ENCODE data around the gene HIVEP3.

Gene HIVEP3

GRCh38 chr1:41645062-41645461, 273.7 kb downstream of the HIVEP3 start:
- H3K36me3 ChIP-seq (ENCODE audit: control insufficient read depth in 2 of 2, insufficient read depth in 1 of 2, low read length in 2 of 2) = no peaks in the 10 kb centered on the region
- H3K4me3 ChIP-seq (ENCODE audit: low read depth, low read length) = no peak overlapping the region
- H3K9me3 ChIP-seq (ENCODE audit: control insufficient read depth, insufficient read depth, low read depth, low read length) = no peaks in the 10 kb centered on the region
- POLR2A ChIA-PET = interaction anchor here (1.3 kb wide), 1 partner anchor 15 kb away, joined by 3 read pairs; no protein-coding TSS in a partner anchor
- no peaks in the 10 kb centered on the region for H3K4me1 ChIP-seq (ENCODE audit: control insufficient read depth, insufficient read depth, low read length)
- no peak for TF ChIP-seq ZBTB11 (tag by site-specific recombination; conservative IDR thresholded peaks at IDR 0.05; ENCODE audit: low read depth)
- TF ChIP-seq GLIS1 (tag by site-specific recombination; IDR thresholded peaks at IDR 0.05) = peak; percentile 23; the same call in 1 of the 2 replicates
- CTCF ChIA-PET = interaction anchor here (0.5 kb wide), 1 partner anchor 157 kb away, joined by 3 read pairs; no protein-coding TSS in a partner anchor
- no peak overlapping the region for H3K27ac ChIP-seq (ENCODE audit: extremely low read depth, low read depth, low read length)

- Histone ChIP-seq H3K9me3 (ENCODE audit: control insufficient read depth, insufficient read depth, low read depth, low read length) (no peaks in the 10 kb centered on the region), H3K36me3 (ENCODE audit: control insufficient read depth in 2 of 2, insufficient read depth in 1 of 2, low read length in 2 of 2) (no peaks in the 10 kb centered on the region), H3K4me3 (ENCODE audit: low read depth, low read length) (no peak overlapping the region), H3K27ac (ENCODE audit: extremely low read depth, low read depth, low read length) (no peak overlapping the region), H3K4me1 (ENCODE audit: control insufficient read depth, insufficient read depth, low read length) (no peaks in the 10 kb centered on the region)
- TF ChIP-seq ZIC2 (tag by site-specific recombination; IDR thresholded peaks at IDR 0.05) (peak; percentile 36; the same call in 1 of the 2 replicates), ZNF394 (tag by site-specific recombination; IDR thresholded peaks at IDR 0.05; ENCODE audit: borderline replicate concordance) (no peak), SCRT2 (tag by site-specific recombination; IDR thresholded peaks at IDR 0.05) (peak; percentile 87), SCRT1 (tag by site-specific recombination; IDR thresholded peaks at IDR 0.05; ENCODE audit: borderline replicate concordance) (peak; percentile 34; the same call in 1 of the 2 replicates)
- CTCF ChIA-PET = no interaction called here
- POLR2A ChIA-PET = no interaction called here
These were observed 275.6 kb downstream of the HIVEP3 start for GRCh38 chr1:41642922-41643821.

GRCh38 chr1:41641941-41642527, 276.7 kb downstream of the HIVEP3 start:
- Histone ChIP-seq H3K36me3 (ENCODE audit: control insufficient read depth in 2 of 2, insufficient read depth in 1 of 2, low read length in 2 of 2) (no peaks in the 10 kb centered on the region), H3K4me1 (ENCODE audit: control insufficient read depth, insufficient read depth, low read length) (no peaks in the 10 kb centered on the region), H3K27ac (ENCODE audit: extremely low read depth, low read depth, low read length) (no peak overlapping the region), H3K9me3 (ENCODE audit: control insufficient read depth, insufficient read depth, low read depth, low read length) (no peaks in the 10 kb centered on the region), H3K4me3 (ENCODE audit: low read depth, low read length) (no peak overlapping the region)
- POLR2A ChIA-PET = no interaction called here
- no peak for TF ChIP-seq GLIS1 (tag by site-specific recombination; IDR thresholded peaks at IDR 0.05)
- no peak for TF ChIP-seq HOXC10 (CRISPR knock-in tag; IDR thresholded peaks at IDR 0.05)
- no peak for TF ChIP-seq TSHZ1 (tag by site-specific recombination; IDR thresholded peaks at IDR 0.05; ENCODE audit: borderline replicate concordance)
- TF ChIP-seq PRDM6 (tag by site-specific recombination; IDR thresholded peaks at IDR 0.05) = no peak
- no peak for TF ChIP-seq ZNF202 (tag by site-specific recombination; IDR thresholded peaks at IDR 0.05; ENCODE audit: borderline replicate concordance)
- TF ChIP-seq ZSCAN23 (tag by site-specific recombination; IDR thresholded peaks at IDR 0.05) = no peak
- no peak for TF ChIP-seq ZNF514 (tag by site-specific recombination; IDR thresholded peaks at IDR 0.05)
- no peak for TF ChIP-seq OSR2 (tag by site-specific recombination; IDR thresholded peaks at IDR 0.05)
- TF ChIP-seq ZNF645 (tag by site-specific recombination; IDR thresholded peaks at IDR 0.05) = no peak
- TF ChIP-seq ZBTB44 (tag by site-specific recombination; IDR thresholded peaks at IDR 0.05) = no peak
- CTCF ChIA-PET = no interaction called here

Data from HEK293 (cell line).